Astrocyte of the spinal cord (primary cell): ENCODE results near the gene CXXC5.
A peak's percentile ranks its signal among the peaks of the same experiment; 100 is the strongest.
"Not testable (repeated sequence)": the region's sequence is repeated elsewhere in the genome, so short reads cannot be mapped to it uniquely, and the experiment has no call there.

ENCODE experiments used
- DNase-seq: peaks from one replicate; pipeline ENCODE4 v3.0.0; 2011; ENCODE audit warnings: low read depth, low spot score
- H3K4me3 ChIP-seq: 2 replicates; pipeline ENCODE4 v1.5.1; 2011; ENCODE audit warnings: low read depth, mild to moderate bottlenecking, low read length, moderate library complexity
- in situ Hi-C: cut with HindIII; loops from 2 replicates; pipeline ENCODE4 v1.10.0; 2017; ENCODE audit warnings: low sequenced_read_pairs
- TF ChIP-seq, protein P1 (sequence below): IDR thresholded peaks from 2 replicates; pipeline ENCODE4 v1.5.1; 2012; ENCODE audit warnings: low read depth, mild to moderate bottlenecking, low read length, inconsistent platforms

Gene CXXC5

DNA sequence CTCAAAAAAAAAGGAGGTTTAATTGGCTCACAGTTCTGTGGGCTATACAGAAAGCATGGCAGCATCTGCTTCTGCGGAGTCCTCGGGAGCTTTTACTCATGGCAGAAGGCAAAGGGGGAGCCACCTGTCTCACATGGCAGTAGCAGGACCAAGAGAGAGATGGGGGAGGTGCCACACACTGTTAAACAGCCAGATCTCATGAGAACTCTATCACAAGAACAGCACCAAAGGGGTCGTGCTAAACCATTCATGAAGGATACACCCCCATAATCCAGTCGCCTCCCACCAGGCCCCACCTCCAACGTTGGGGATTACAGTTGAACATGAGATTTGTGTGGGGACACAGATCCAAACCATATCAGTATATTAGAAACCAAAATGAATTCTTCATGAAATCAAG, 28.3 kb upstream of the CXXC5 start:
- TF ChIP-seq, protein P1, sequence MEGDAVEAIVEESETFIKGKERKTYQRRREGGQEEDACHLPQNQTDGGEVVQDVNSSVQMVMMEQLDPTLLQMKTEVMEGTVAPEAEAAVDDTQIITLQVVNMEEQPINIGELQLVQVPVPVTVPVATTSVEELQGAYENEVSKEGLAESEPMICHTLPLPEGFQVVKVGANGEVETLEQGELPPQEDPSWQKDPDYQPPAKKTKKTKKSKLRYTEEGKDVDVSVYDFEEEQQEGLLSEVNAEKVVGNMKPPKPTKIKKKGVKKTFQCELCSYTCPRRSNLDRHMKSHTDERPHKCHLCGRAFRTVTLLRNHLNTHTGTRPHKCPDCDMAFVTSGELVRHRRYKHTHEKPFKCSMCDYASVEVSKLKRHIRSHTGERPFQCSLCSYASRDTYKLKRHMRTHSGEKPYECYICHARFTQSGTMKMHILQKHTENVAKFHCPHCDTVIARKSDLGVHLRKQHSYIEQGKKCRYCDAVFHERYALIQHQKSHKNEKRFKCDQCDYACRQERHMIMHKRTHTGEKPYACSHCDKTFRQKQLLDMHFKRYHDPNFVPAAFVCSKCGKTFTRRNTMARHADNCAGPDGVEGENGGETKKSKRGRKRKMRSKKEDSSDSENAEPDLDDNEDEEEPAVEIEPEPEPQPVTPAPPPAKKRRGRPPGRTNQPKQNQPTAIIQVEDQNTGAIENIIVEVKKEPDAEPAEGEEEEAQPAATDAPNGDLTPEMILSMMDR, result no peak
- in situ Hi-C loops, result no loop called here
- H3K4me3 ChIP-seq, result no peak overlapping the region
- no peak for DNase-seq

DNA sequence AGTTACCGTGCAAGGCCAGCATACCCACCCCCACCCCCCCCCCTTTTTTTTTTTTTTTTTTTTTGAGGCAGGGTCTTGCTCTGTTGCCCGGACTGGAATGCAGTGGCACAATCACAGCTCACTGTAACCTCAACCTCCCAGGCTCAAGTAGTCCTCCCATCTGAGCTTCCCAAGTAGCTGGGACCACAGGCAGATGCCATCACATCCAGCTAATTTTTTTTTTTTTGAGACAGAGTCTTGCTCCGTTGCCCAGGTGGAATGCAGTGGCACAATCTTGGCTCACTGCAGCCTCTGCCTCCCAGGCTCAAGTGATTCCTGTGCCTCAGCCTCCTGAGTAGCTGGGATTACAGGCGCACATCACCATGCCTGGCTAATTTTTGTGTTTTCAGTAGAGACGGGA, 22.8 kb upstream of the CXXC5 start:
- H3K4me3 ChIP-seq, DNase-seq: not testable (repeated sequence)
- in situ Hi-C loops, result loop anchor here (25.0 kb wide), 1 partner anchor 137 kb away; no protein-coding TSS in a partner anchor

DNA sequence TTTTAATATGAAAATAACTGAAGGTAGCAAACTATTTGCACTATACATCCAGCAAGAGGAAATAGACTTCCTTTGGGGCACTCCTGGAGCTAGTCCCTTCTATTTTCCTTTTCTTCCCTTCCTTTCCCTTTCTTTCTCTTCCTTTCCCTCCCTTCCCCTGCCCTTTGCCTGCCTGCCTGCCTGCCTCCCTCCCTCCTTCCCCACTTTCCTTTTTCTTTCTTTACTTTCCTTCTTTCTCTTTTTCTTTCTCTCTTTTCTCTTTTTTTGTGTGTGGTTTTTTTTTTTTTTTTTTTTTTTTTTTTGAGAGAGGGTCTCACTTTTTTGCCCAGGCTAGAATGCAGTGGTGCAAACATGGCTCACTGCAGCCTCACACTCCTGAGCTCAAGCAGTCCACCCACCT, 17.3 kb upstream of the CXXC5 start:
- TF ChIP-seq, protein P1, result no peak
- no peak overlapping the region for H3K4me3 ChIP-seq
- in situ Hi-C loops, result loop anchor here (25.0 kb wide), 1 partner anchor 131 kb away; no protein-coding TSS in a partner anchor
- DNase-seq, result no peak

DNA sequence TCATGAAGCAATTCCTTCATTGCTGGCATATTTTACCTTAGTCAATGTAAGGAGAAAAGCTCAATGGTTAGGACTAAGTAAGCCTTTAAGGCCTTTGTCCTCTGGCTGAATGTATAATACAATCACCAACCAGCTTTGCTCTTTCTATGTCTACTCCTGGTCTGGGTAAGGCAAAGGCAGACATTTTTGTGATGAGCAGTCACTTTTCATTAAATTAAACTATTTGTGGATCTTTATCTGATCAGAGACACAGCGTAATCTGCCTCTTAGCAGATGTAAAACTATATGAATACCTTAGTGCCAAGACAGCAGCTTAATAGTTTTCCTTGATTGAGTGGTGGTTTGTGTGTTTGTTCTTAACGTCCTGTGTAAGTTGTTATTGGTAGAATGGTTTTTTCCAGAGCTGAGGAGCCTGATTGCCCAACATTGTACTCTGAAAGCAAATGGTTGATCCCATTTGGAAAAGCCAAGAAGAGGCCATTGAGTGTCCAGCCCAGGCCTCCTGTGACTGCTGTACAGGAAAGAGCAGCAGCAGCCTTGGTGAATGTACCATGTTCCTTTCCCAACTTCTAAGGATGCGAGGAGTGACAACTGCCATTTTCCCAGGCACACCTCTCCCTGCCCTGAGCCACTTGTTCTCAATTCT, 16.5 kb upstream of the CXXC5 start:
- DNase-seq, result no peak
- H3K4me3 ChIP-seq, result no peak overlapping the region
- in situ Hi-C loops, result loop anchor here (25.0 kb wide), 1 partner anchor 131 kb away; no protein-coding TSS in a partner anchor
- TF ChIP-seq, protein P1, result no peak

DNA sequence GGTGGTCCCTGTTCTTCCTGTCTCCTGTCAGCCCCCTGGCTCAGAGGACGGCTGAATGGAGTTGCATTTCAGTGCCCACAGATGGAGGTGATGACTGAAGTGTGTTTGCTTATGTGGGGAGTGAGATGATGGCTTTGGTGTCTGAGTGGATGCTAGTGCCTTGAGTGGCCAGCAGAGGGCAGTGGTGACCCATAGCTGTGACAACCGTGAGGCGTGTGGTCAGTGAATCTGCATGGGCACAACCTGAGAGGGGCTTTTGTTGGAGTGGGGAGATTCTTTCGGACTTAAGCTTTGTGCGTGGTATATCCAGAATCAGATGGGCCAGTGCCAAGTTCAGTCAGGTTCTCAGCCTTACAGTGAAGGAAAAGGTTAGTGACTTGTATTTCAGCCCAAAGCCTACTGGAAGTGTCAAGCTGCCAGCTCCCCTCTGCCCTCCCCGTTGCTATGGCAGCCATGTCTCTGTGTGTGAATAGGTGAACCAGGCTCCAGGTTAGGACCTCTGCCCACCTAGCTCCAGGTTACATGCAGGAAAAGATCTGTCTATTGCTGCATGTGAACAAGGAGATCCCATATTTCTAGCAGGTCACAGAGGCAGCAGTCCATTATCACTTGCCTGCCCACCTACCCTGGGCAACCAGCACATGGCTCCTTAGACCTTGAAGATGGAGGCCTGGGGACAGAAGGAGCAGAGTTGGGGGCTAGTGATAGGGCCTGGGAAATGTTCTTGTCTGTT, 14.7 kb upstream of the CXXC5 start:
- in situ Hi-C loops, result loop anchor here (25.0 kb wide), 1 partner anchor 129 kb away; no protein-coding TSS in a partner anchor
- DNase-seq, result peak; percentile 75
- no peak overlapping the region for H3K4me3 ChIP-seq
- TF ChIP-seq, protein P1, result peak; percentile 98

DNA sequence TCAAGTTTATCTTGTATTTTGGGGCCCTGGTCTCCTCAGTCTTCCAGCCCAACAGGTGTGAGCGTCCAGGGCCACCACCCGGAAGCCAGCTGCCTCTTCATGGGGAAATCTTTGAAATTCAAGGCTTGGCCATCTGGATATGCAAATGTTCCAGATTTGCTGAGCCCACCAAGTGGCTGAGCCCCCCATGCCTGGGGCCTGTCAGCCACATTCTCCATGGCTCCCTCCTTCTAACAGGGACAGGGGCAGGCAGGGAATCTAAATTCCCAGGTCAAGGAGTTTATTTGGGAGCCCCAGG, 14.2 kb upstream of the CXXC5 start:
- DNase-seq, result no peak
- in situ Hi-C loops, result loop anchor here (25.0 kb wide), 1 partner anchor 128 kb away; no protein-coding TSS in a partner anchor
- TF ChIP-seq, protein P1, result no peak
- H3K4me3 ChIP-seq, result no peak overlapping the region

DNA sequence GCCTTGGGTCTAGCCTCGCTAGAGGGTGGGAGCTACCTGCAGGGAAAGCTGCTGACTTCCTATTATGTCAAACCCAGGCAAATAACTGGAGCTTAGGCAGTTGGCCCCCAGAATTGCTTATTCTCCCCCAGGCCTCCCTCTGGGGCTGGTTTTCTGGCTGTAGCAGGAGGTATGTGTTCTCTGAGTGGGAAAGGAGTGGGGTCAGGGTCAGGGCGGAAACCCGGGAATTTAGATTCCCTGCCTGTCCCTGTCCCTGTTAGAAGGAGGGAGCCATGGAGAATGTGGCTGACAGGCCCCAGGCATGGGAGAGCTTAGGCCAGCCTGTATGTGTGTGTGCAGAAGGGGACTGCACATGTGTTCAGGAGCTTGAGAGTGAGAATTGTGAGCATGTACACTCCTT, 13.6 kb upstream of the CXXC5 start:
- in situ Hi-C loops, result loop anchor here (25.0 kb wide), 1 partner anchor 128 kb away; no protein-coding TSS in a partner anchor
- DNase-seq, result no peak

More for the DNA sequence above, 13.6 kb upstream of the CXXC5 start:
- TF ChIP-seq, protein P1, result no peak
- H3K4me3 ChIP-seq, result no peak overlapping the region
